Trophoblast cell (in vitro differentiated cells and primary cell): ENCODE results near the gene SPTB.

Experiments
- DNase-seq, 2 donors: peaks; one replicate each; pipeline ENCODE4 v3.0.0-alpha.2; 2016
- H2AFZ ChIP-seq: 2 replicates; pipeline ENCODE4 v1.6.1; 2013; ENCODE audit warnings: low read length, moderate library complexity, mild to moderate bottlenecking; ENCODE audit not compliant: insufficient read depth, poor library complexity
- H2AK5ac ChIP-seq: 2 replicates; pipeline ENCODE4 v1.6.1; 2013; ENCODE audit warnings: mild to moderate bottlenecking, low read length
- H2BK120ac ChIP-seq: 2 replicates; pipeline ENCODE4 v1.6.1; 2013; ENCODE audit warnings: low read length, mild to moderate bottlenecking, moderate library complexity; ENCODE audit not compliant: insufficient read depth, poor library complexity
- H2BK12ac ChIP-seq: 2 replicates; pipeline ENCODE4 v1.6.1; 2013; ENCODE audit warnings: mild to moderate bottlenecking, low read length, moderate library complexity
- H2BK5ac ChIP-seq: 2 replicates; pipeline ENCODE4 v1.6.1; 2013; ENCODE audit warnings: low read length, low read depth, moderate library complexity, mild to moderate bottlenecking; ENCODE audit not compliant: poor library complexity
- H3K14ac ChIP-seq: 2 replicates; pipeline ENCODE4 v1.6.1; 2013; ENCODE audit warnings: mild to moderate bottlenecking, low read length
- H3K18ac ChIP-seq: 2 replicates; pipeline ENCODE4 v1.6.1; 2013; ENCODE audit warnings: mild to moderate bottlenecking, low read length
- H3K23ac ChIP-seq: 2 replicates; pipeline ENCODE4 v1.6.1; 2013; ENCODE audit warnings: low read length
- H3K27ac ChIP-seq: 2 replicates; pipeline ENCODE4 v1.5.1; 2013; ENCODE audit warnings: low read depth, mild to moderate bottlenecking, inconsistent platforms, low read length, moderate library complexity
- H3K27me3 ChIP-seq: 2 replicates; pipeline ENCODE4 v1.6.1; 2013; ENCODE audit warnings: inconsistent platforms, mild to moderate bottlenecking, low read length, moderate library complexity; ENCODE audit not compliant: insufficient read depth
- H3K36me3 ChIP-seq, 2 experiments: 1 replicate in 1 of 2; 2 replicates in 1 of 2; pipeline ENCODE4 v1.6.1; 2013; ENCODE audit warnings: low read length in 2 of 2, mild to moderate bottlenecking in 2 of 2, moderate library complexity in 1 of 2; ENCODE audit not compliant: insufficient read depth in 2 of 2, control insufficient read depth in 1 of 2
- H3K4ac ChIP-seq: 2 replicates; pipeline ENCODE4 v1.6.1; 2013; ENCODE audit warnings: low read depth, mild to moderate bottlenecking, low read length, moderate library complexity
- H3K4me1 ChIP-seq, 2 experiments: 1 replicate in 1 of 2; 2 replicates in 1 of 2; pipeline ENCODE4 v1.6.1; 2013; ENCODE audit warnings: low read length in 2 of 2, mild to moderate bottlenecking in 2 of 2, moderate library complexity in 1 of 2; ENCODE audit not compliant: insufficient read depth in 2 of 2, control insufficient read depth in 1 of 2
- H3K4me2 ChIP-seq: 2 replicates; pipeline ENCODE4 v1.6.1; 2013; ENCODE audit warnings: inconsistent platforms, mild to moderate bottlenecking, low read length, moderate library complexity
- H3K4me3 ChIP-seq: 2 replicates; pipeline ENCODE4 v1.5.1; 2013; ENCODE audit warnings: mild to moderate bottlenecking, low read depth, low read length, inconsistent platforms
- H3K79me1 ChIP-seq: one replicate; pipeline ENCODE4 v1.6.1; 2013; ENCODE audit warnings: low read length
- H3K79me2 ChIP-seq: 2 replicates; pipeline ENCODE4 v1.6.1; 2013; ENCODE audit warnings: low read length, mild to moderate bottlenecking; ENCODE audit not compliant: control insufficient read depth, insufficient read depth, poor library complexity
- H3K9ac ChIP-seq: 2 replicates; pipeline ENCODE4 v1.6.1; 2013; ENCODE audit warnings: mild to moderate bottlenecking, low read length
- H3K9me3 ChIP-seq: 2 replicates; pipeline ENCODE4 v1.6.1; 2013; ENCODE audit warnings: low read depth, mild to moderate bottlenecking, control low read depth, inconsistent platforms, low read length; ENCODE audit not compliant: insufficient read depth
- H4K12ac ChIP-seq: 2 replicates; pipeline ENCODE4 v1.6.1; 2013; ENCODE audit warnings: low read depth, mild to moderate bottlenecking, low read length, moderate library complexity
- H4K8ac ChIP-seq: 2 replicates; pipeline ENCODE4 v1.6.1; 2013; ENCODE audit warnings: low read depth, mild to moderate bottlenecking, low read length, moderate library complexity
- H4K91ac ChIP-seq: one replicate; pipeline ENCODE4 v1.6.1; 2013; ENCODE audit warnings: low read depth, mild to moderate bottlenecking, low read length, moderate library complexity
- WGBS: extraction: QIAGEN DNeasy Blood & Tissue Kit; methylation state at CpG from one replicate; pipeline ENCODE4 v1.1.7; 2013; ENCODE audit warnings: missing lambda C conversion rate; ENCODE audit not compliant: insufficient read length, insufficient coverage; ENCODE audit errors: extremely low coverage; 5-methylcytosine and 5-hydroxymethylcytosine counted together

Gene SPTB

DNA sequence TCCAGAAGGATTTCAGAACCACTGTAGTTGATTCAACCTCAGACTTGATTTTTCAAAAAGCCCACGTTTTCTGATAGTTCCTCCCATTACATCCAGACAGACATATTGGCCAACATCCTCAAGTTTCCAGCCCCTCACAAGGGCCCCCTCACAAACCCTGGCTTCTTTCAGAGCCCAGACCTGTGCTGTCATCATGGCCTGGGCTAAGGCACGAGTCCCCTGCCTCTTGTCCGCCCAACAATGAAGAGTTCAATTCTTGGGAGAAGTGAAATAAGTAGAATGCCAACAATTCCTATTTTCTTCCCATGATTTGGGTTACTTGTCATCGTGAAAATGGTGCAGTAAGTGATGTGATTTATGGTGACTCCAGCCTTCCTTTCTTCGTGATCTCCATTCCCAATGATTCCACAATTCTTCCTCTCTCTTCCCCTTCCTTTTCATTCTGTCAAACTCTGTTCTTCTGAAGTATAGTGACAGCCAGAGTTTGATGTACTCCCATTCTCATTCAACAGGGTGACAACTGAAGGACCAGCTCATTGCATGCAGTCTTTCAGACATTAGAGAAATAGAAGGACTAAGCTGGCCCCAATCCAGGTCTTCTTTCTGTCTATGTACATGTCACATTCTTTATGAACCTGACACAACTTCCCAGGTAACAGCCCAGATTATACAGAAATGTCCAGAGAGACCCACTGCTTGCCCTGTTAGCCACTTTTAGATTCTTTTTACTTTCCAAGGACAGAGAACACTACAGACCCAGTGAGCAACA lies 29.2 kb downstream of the SPTB start:
- H3K9ac ChIP-seq: no peak overlapping the region
- H3K18ac ChIP-seq: no peak overlapping the region
- no peak overlapping the region for H4K8ac ChIP-seq
- H3K79me2 ChIP-seq: no peaks in the 10 kb centered on the region
- H3K27me3 ChIP-seq: no peaks in the 10 kb centered on the region
- no peak for DNase-seq
- H2AK5ac ChIP-seq: no peak overlapping the region
- no peaks in the 10 kb centered on the region for H3K36me3 ChIP-seq
- H2BK120ac ChIP-seq: no peak overlapping the region
- H3K9me3 ChIP-seq: no peaks in the 10 kb centered on the region
- no peak overlapping the region for H3K4ac ChIP-seq
- no peak overlapping the region for H3K4me3 ChIP-seq
- no peaks in the 10 kb centered on the region for H3K79me1 ChIP-seq
- H2BK12ac ChIP-seq: no peak overlapping the region
- no peak overlapping the region for H3K27ac ChIP-seq
- H3K4me1 ChIP-seq: no peaks in the 10 kb centered on the region
- no peak overlapping the region for H3K23ac ChIP-seq
- no peak overlapping the region for H2BK5ac ChIP-seq
- WGBS: no CpG with 5 or more reads among the region's 5 CpGs
- no peak overlapping the region for H3K14ac ChIP-seq
- H2AFZ ChIP-seq: no peak overlapping the region
- H3K4me2 ChIP-seq: no peak overlapping the region
- no peak overlapping the region for H4K12ac ChIP-seq
- no peak overlapping the region for H4K91ac ChIP-seq

- H3K9me3 ChIP-seq: no peaks in the 10 kb centered on the region
- no peaks in the 10 kb centered on the region for H3K79me2 ChIP-seq
- no peak overlapping the region for H3K27ac ChIP-seq
- no peak overlapping the region for H2BK12ac ChIP-seq
- no peak overlapping the region for H2BK120ac ChIP-seq
- H3K4me1 ChIP-seq: no peaks in the 10 kb centered on the region
- H3K14ac ChIP-seq: no peak overlapping the region
- no peak overlapping the region for H2AK5ac ChIP-seq
- H3K27me3 ChIP-seq: no peaks in the 10 kb centered on the region
- no peak overlapping the region for H3K4ac ChIP-seq
- WGBS: no CpG with 5 or more reads among the region's 4 CpGs
- no peak overlapping the region for H3K9ac ChIP-seq
- no peak overlapping the region for H2BK5ac ChIP-seq
- H3K23ac ChIP-seq: no peak overlapping the region
- no peak overlapping the region for H3K18ac ChIP-seq
- no peak overlapping the region for H4K12ac ChIP-seq
- H4K91ac ChIP-seq: no peak overlapping the region
- no peak overlapping the region for H4K8ac ChIP-seq
- no peaks in the 10 kb centered on the region for H3K79me1 ChIP-seq
- DNase-seq: no peak
- no peak overlapping the region for H3K4me3 ChIP-seq
- no peak overlapping the region for H2AFZ ChIP-seq
- H3K36me3 ChIP-seq: no peaks in the 10 kb centered on the region
- H3K4me2 ChIP-seq: no peak overlapping the region
Measured at GRCh38 chr14:64849940-64850339, 29.8 kb downstream of the SPTB start.

GRCh38 chr14:64848239-64848638 lies 31.5 kb downstream of the SPTB start:
- H4K12ac ChIP-seq: no peak overlapping the region
- H3K79me2 ChIP-seq: no peaks in the 10 kb centered on the region
- H3K27me3 ChIP-seq: no peaks in the 10 kb centered on the region
- no peak overlapping the region for H2BK12ac ChIP-seq
- no peak overlapping the region for H3K23ac ChIP-seq
- H3K4me2 ChIP-seq: no peak overlapping the region
- no peaks in the 10 kb centered on the region for H3K9me3 ChIP-seq
- H3K36me3 ChIP-seq: no peaks in the 10 kb centered on the region
- no peak overlapping the region for H3K4me3 ChIP-seq
- no peaks in the 10 kb centered on the region for H3K79me1 ChIP-seq
- H2AK5ac ChIP-seq: no peak overlapping the region
- H2BK5ac ChIP-seq: no peak overlapping the region
- no peak overlapping the region for H2AFZ ChIP-seq
- no peak overlapping the region for H3K9ac ChIP-seq
- H4K91ac ChIP-seq: no peak overlapping the region
- no peak for DNase-seq
- H3K18ac ChIP-seq: no peak overlapping the region
- H4K8ac ChIP-seq: no peak overlapping the region
- H2BK120ac ChIP-seq: no peak overlapping the region
- no peak overlapping the region for H3K27ac ChIP-seq
- H3K4ac ChIP-seq: no peak overlapping the region
- no peak overlapping the region for H3K14ac ChIP-seq
- H3K4me1 ChIP-seq: no peaks in the 10 kb centered on the region
- WGBS: no CpG with 5 or more reads among the region's 3 CpGs

DNA sequence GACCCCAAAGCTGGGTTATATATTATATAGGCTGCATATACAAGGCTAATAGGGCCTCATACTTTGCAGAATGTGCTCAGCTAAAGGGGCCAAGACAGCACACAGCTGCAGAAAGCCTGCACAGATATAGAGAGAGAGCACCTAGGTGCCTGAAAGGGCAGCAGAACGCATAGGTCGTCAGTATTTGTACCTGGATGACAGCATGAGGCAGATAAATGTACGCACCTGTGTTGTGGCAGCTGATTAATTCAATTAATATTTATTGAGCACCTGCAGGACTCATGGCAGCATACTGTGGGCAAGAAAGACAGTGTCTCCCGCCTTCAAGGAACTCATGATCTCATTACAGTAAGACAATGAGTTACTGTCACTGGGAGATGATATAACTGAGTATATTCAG lies 33.4 kb downstream of the SPTB start:
- Histone ChIP-seq H4K91ac (no peak overlapping the region), H3K27ac (no peak overlapping the region), H2AK5ac (no peak overlapping the region), H3K9ac (no peak overlapping the region), H2BK12ac (no peak overlapping the region), H3K27me3 (no peaks in the 10 kb centered on the region), H3K4me1 (peaks cover 0 to 1% of the 10 kb centered on the region in 2 experiments), H3K4me3 (no peak overlapping the region), H3K4ac (no peak overlapping the region), H3K14ac (no peak overlapping the region), H2BK5ac (no peak overlapping the region), H3K36me3 (no peaks in the 10 kb centered on the region), H3K79me2 (no peaks in the 10 kb centered on the region), H3K9me3 (no peaks in the 10 kb centered on the region), H4K12ac (no peak overlapping the region), H2BK120ac (no peak overlapping the region), H3K23ac (no peak overlapping the region), H2AFZ (no peak overlapping the region), H4K8ac (no peak overlapping the region), H3K79me1 (no peaks in the 10 kb centered on the region), H3K18ac (no peak overlapping the region), H3K4me2 (peak overlapping the region; percentile 22)
- no CpG with 5 or more reads among the region's 4 CpGs for WGBS
- no peak for DNase-seq
